AG09309 (cell line): Measurements from ENCODE around the gene OMP.

Experiments
- DNase-seq: peaks from one replicate; pipeline ENCODE4 v3.0.0-alpha.2; 2010; ENCODE audit warnings: low read depth
- H3K4me3 ChIP-seq: 2 replicates; pipeline ENCODE4 v1.5.1; 2011; ENCODE audit warnings: mild to moderate bottlenecking, low read depth, low read length, moderate library complexity; ENCODE audit not compliant: control insufficient read depth
- CTCF ChIP-seq: IDR thresholded peaks from 2 replicates; pipeline ENCODE4 v1.5.1; 2011; ENCODE audit warnings: mild to moderate bottlenecking, low read depth, low read length, inconsistent platforms; ENCODE audit not compliant: insufficient read depth, control insufficient read depth; ENCODE audit errors: missing control alignments

OMP gene

GRCh38 chr11:77115181-77115611, 12.6 kb downstream of the OMP start:
- no peak for DNase-seq
- TF ChIP-seq CTCF = no peak
- no peak overlapping the region for H3K4me3 ChIP-seq

- TF ChIP-seq CTCF = no peak
- H3K4me3 ChIP-seq = no peak overlapping the region
- DNase-seq = no peak
These were observed 13.3 kb downstream of the OMP start for GRCh38 chr11:77115956-77116355.

GRCh38 chr11:77117492-77117891, 14.9 kb downstream of the OMP start:
- no peak for DNase-seq
- no peak for TF ChIP-seq CTCF

GRCh38 chr11:77118086-77118485, 15.4 kb downstream of the OMP start:
- no peak overlapping the region for H3K4me3 ChIP-seq
- no peak for DNase-seq
- TF ChIP-seq CTCF = no peak

More at GRCh38 chr11:77117492-77117891, 14.9 kb downstream of the OMP start:
- no peak overlapping the region for H3K4me3 ChIP-seq

- H3K4me3 ChIP-seq = no peak overlapping the region
- DNase-seq = no peak
- no peak for TF ChIP-seq CTCF
These were observed 16.3 kb downstream of the OMP start for GRCh38 chr11:77118971-77119370.

GRCh38 chr11:77119531-77119936, 16.9 kb downstream of the OMP start:
- no peak for TF ChIP-seq CTCF
- DNase-seq = no peak
- no peak overlapping the region for H3K4me3 ChIP-seq

GRCh38 chr11:77120571-77120970, 17.9 kb downstream of the OMP start:
- no peak overlapping the region for H3K4me3 ChIP-seq
- DNase-seq = no peak
- no peak for TF ChIP-seq CTCF
